ENCODE results near the gene LRRC75A. TPM values are rescaled to one million over a fixed set of nuclear protein-coding genes. Genes with fewer than 3 reads are reported as not detected.

Gene LRRC75A
- total RNA-seq, 2 donors from 2014 or later = 5.2 to 25.8 TPM

DNA sequence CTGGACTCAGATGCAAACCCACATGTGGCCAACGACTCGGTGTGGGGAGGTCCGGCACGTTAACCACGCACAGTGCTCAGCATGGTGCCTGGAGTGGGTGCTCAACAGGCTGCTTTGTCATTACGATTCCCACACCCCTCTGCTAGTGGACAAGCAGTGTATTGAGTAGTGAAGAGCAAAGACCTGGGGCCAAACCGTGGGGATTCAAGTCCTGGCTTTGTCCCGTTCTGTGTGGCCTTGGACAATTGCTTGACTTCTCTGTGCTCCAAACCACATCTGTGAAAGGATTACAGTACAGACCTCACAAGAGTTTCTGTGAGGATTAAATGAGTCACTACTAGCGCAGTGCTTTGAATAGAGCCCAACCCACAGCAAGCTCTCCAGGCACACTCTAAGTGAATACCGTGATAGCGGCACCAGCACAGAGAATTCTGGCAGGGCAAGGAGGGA, 42.8 kb downstream of the LRRC75A start:
- H3K9me3 ChIP-seq = no peaks in the 10 kb centered on the region
- WGBS = 84% methylated on average over 11 of the region's 11 CpGs
- no peak overlapping the region for H3K4me3 ChIP-seq
- intact Hi-C loops (cut with DNase I) = no loop called here
- H3K27ac ChIP-seq = no peak overlapping the region
- no peaks in the 10 kb centered on the region for H3K4me1 ChIP-seq (replicated peaks)
- TF ChIP-seq POLR2A (IDR thresholded peaks at IDR 0.05) (no peak), POLR2AphosphoS5 (IDR thresholded peaks at IDR 0.05) (no peak)
- TF ChIP-seq, protein P1, sequence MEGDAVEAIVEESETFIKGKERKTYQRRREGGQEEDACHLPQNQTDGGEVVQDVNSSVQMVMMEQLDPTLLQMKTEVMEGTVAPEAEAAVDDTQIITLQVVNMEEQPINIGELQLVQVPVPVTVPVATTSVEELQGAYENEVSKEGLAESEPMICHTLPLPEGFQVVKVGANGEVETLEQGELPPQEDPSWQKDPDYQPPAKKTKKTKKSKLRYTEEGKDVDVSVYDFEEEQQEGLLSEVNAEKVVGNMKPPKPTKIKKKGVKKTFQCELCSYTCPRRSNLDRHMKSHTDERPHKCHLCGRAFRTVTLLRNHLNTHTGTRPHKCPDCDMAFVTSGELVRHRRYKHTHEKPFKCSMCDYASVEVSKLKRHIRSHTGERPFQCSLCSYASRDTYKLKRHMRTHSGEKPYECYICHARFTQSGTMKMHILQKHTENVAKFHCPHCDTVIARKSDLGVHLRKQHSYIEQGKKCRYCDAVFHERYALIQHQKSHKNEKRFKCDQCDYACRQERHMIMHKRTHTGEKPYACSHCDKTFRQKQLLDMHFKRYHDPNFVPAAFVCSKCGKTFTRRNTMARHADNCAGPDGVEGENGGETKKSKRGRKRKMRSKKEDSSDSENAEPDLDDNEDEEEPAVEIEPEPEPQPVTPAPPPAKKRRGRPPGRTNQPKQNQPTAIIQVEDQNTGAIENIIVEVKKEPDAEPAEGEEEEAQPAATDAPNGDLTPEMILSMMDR (IDR thresholded peaks at IDR 0.05) = no peak
- no peaks in the 10 kb centered on the region for H3K27me3 ChIP-seq (replicated peaks; ENCODE audit: insufficient read depth)
- DNase-seq (ENCODE audit: low spot score) = no peak
- H3K36me3 ChIP-seq = no peaks in the 10 kb centered on the region

DNA sequence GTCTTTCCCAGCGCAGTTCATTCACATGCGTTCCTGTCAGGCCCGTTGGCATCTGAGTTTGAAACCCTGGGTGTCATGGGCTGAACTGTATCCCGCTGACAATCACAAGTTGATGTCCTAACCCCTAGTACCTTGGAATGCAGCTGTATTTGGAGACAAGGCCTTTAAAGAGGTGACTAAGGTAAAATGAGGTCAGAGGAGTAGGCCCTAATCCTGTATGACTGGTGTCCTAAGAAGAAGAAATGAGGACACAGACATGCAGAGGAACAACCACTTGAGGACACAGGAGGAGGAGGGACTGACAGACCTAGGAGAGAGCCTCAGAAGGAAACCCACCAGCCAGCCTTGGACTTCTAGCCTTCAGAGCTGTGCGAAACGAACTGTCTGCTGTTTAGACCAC, 43.5 kb downstream of the LRRC75A start:
- Histone ChIP-seq H3K4me3 (no peak overlapping the region), H3K9me3 (no peaks in the 10 kb centered on the region), H3K36me3 (peaks cover 0 to 2% of the 10 kb centered on the region in 2 donors), H3K27me3 (replicated peaks; ENCODE audit: insufficient read depth) (no peaks in the 10 kb centered on the region), H3K4me1 (replicated peaks) (no peaks in the 10 kb centered on the region), H3K27ac (no peak overlapping the region)
- intact Hi-C loops (cut with DNase I) = no loop called here
- DNase-seq (ENCODE audit: low spot score) = no peak
- no peak for TF ChIP-seq POLR2A (IDR thresholded peaks at IDR 0.05)
- TF ChIP-seq, protein P1 (IDR thresholded peaks at IDR 0.05) = no peak
- no peak for TF ChIP-seq POLR2AphosphoS5 (IDR thresholded peaks at IDR 0.05)
- WGBS = 85% methylated on average over 6 of the region's 6 CpGs

DNA sequence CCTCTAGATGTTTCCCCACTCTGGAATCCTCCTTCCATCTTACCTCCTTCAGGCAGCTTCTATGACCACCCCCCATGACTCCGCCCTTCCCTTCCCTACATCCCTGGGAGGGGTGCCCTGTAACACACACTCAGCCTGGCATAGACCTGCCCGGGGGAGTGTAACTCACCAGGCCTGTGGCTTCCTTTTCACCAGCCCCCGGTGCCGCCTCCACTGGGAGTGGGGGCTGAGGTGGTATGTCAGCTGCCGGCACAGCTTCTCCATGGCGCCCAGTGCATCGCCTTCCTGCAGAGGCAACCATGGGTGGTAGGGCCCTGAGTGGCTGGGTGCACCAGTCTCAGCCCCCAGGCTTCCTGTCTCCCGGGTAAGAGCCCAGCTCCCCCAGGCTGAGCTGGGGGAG, 44.3 kb downstream of the LRRC75A start:
- peaks cover 2 to 4% of the 10 kb centered on the region in 2 donors for H3K36me3 ChIP-seq
- no peaks in the 10 kb centered on the region for H3K4me1 ChIP-seq (replicated peaks)
- H3K27me3 ChIP-seq (replicated peaks; ENCODE audit: insufficient read depth) = no peaks in the 10 kb centered on the region
- H3K4me3 ChIP-seq = no peak overlapping the region
- H3K27ac ChIP-seq = no peak overlapping the region
- intact Hi-C loops (cut with DNase I) = no loop called here
- DNase-seq (ENCODE audit: low spot score) = no peak
- no peaks in the 10 kb centered on the region for H3K9me3 ChIP-seq
- 82% methylated on average over 8 of the region's 8 CpGs for WGBS
- TF ChIP-seq POLR2A (IDR thresholded peaks at IDR 0.05) (no peak), POLR2AphosphoS5 (IDR thresholded peaks at IDR 0.05) (no peak)
- TF ChIP-seq, protein P1 (IDR thresholded peaks at IDR 0.05) = no peak

DNA sequence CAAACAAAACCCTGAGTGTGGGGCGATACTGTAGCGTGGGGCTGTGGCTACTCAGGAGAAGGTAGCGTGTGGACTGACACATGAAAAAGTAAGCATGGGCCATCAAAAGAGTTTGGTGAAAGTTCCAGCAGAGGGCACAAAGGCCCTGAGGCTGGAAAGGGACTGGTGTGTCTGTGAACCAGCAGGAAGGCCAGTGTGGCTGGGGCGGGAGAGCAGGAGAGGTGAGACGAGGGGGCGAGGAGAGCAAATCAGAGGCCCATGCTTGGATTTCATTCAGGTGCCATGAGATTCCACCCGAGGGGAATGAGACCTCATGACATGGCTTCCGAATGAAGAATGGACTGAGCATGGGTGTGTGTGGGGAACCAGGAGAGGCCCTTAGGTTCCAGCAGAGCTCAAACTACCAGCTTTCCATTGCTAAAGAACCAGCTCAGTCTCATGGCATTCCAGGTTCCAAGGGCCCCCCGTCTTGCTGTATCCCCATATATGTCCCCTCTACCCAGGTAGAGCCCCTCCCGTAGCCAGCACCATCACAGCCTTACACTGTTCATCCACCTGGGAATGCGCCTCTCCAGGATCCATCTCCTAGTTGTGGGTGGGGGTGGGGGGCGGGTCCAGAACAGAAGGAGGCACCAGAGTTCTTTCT, 45.5 kb downstream of the LRRC75A start:
- intact Hi-C loops (cut with DNase I) = no loop called here

More for the DNA sequence above, 45.5 kb downstream of the LRRC75A start:
- H3K27ac ChIP-seq = no peak overlapping the region
- DNase-seq (ENCODE audit: low spot score) = no peak
- H3K4me1 ChIP-seq (replicated peaks) = no peaks in the 10 kb centered on the region
- no peak overlapping the region for H3K4me3 ChIP-seq
- H3K27me3 ChIP-seq (replicated peaks; ENCODE audit: insufficient read depth) = no peaks in the 10 kb centered on the region
- 84% methylated on average over 12 of the region's 12 CpGs for WGBS
- no peak for TF ChIP-seq POLR2A (IDR thresholded peaks at IDR 0.05)
- no peak for TF ChIP-seq POLR2AphosphoS5 (IDR thresholded peaks at IDR 0.05)
- TF ChIP-seq, protein P1 (IDR thresholded peaks at IDR 0.05) = no peak
- H3K36me3 ChIP-seq = peaks cover 3 to 4% of the 10 kb centered on the region in 2 donors
- no peaks in the 10 kb centered on the region for H3K9me3 ChIP-seq

All from prostate gland (tissue), 2 donors.